ENCODE measurements around the gene ZSCAN29. TPM values are rescaled to one million over a fixed set of nuclear protein-coding genes. Genes with fewer than 3 reads are reported as not detected.
A peak's percentile ranks its signal among the peaks of the same experiment; 100 is the strongest.

Gene ZSCAN29
- 11.6 and 18.7 TPM in 2 replicates for total RNA-seq (2014; rRNA removed; shearing (Covaris generic))
- polyA plus RNA-seq (2016; fragmentation: Nextera tagmentation; extraction: Ambion mirVana), result 5.8 and 6.0 TPM in 2 replicates

DNA sequence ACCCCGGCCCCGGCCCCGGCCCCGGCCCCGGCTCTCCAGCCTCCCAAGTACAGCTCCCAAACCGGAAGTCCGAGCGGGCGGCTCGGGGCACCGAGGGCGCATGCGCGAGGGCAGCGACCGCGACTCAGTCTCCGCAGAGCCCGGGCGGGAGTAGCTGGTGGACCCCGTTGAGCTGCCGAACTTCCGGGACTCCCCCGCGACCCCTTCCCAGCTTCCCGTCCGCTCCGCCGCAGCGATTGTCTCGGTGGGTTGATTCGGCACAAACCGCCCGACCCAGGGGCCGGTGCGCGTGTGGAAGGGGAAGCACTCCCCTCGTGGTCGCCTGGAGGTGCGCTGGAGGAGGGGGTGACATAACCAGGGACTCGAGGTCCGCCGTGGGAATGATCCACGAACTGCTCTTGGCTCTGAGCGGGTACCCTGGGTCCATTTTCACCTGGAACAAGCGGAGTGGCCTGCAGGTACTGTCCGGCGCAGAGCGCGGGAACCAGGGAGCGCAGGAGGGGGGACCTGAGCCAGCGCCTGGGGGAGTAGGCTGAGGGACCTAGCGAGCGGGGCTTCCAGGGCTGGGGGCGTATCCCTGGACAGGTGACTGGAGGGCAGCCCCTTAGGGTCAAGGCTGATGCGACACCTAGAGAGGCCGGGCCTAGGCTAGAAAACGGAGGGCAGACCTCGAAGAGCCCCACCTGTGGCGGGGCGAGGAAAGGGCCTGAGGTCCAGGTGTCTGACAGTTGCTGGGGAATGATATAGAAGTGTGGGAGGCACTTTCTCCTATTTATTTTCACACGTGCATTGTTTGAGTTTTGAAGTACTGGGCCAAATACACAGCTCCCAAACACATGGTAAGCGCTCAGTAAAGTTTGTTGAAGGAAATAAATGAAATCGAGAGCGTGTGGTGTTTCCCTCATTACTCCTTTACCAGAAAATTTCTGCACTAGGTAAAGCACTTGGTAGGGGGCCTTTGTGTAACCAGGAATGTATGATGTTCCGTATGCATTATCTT, at the start of gene ZSCAN29, which contains the start of gene TUBGCP4:
TSS of gene ZSCAN29 (minus strand) at position 69 of the 1,000 bp plus-strand sequence. CDS start 1,130 bp downstream, outside the sequence.
TSS of gene TUBGCP4 (plus strand) at position 127 of the 1,000 bp plus-strand sequence. CDS start at position 381, 254 bp downstream.
- WGBS, 2 experiments (ENCODE audit: low coverage in 1 of 2, low lambda C conversion rate in 2 of 2, missing lambda C conversion rate in 2 of 2), result 3 to 4% methylated on average over 58 to 61 of the region's 66 CpGs
- Histone ChIP-seq H3K4me1 (ENCODE audit: insufficient read depth) (no peaks in the 10 kb centered on the region; the same call in 1 of the 2 replicates), H4K20me1 (ENCODE audit: insufficient read depth) (no peaks in the 10 kb centered on the region), H3K4me2 (ENCODE audit: unreplicated experiment) (peak within 1 kb of the TSS; percentile 97), H3F3A (ENCODE audit: insufficient read depth) (no peaks in the 10 kb centered on the region), H3K4me3 (peak within 1 kb of the TSS; percentile 86), H3K36me3 (ENCODE audit: low read depth) (peaks cover 13% of the 10 kb centered on the region; the same call in 1 of the 2 replicates), H3K9ac (peak within 1 kb of the TSS; percentile 75), H2AFZ (peak within 1 kb of the TSS; percentile 96), H3K79me2 (ENCODE audit: insufficient read depth) (peaks cover 41% of the 10 kb centered on the region), H3K9me3 (ENCODE audit: low read depth) (no peaks in the 10 kb centered on the region), H3K27ac (no peak within 1 kb of the TSS), H3K9me2 (ENCODE audit: insufficient read depth) (no peaks in the 10 kb centered on the region), H3K27me3 (replicated peaks; ENCODE audit: insufficient read depth) (no peaks in the 10 kb centered on the region)
- in situ Hi-C loops (cut with MboI), result no loop called here
- TF ChIP-seq EZH2 (IDR thresholded peaks at IDR 0.05; ENCODE audit: insufficient read depth, poor library complexity, severe bottlenecking) (no peak), EZH2phosphoT487 (IDR thresholded peaks at IDR 0.05; ENCODE audit: insufficient read depth, low read depth) (no peak)
- peak; percentile 86 for DNase-seq

DNA sequence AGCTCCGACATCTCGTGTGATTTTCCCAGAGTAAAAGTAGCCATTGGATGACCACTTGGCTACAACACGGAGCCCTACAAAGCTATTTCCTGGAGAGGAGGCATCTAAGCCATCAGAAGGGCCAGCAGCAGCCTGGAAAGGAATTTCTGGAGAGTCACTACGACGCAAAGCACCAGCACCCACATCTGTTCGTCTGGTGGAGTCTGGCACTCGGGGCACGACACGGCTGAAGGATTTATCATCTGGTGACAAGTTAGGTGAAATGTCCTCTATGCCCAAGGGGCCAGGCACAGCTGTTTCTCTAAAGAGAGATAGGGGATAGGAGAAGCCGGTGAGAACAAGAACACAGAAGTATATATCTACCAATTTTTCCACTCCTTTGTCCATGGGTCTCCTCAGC, 49.6 kb upstream of the ZSCAN29 start:
- TF ChIP-seq EZH2 (IDR thresholded peaks at IDR 0.05; ENCODE audit: insufficient read depth, poor library complexity, severe bottlenecking) (no peak), EZH2phosphoT487 (IDR thresholded peaks at IDR 0.05; ENCODE audit: insufficient read depth, low read depth) (no peak)
- DNase-seq, result no peak
- Histone ChIP-seq H3K27ac (no peak overlapping the region), H3F3A (ENCODE audit: insufficient read depth) (no peaks in the 10 kb centered on the region), H3K27me3 (replicated peaks; ENCODE audit: insufficient read depth) (no peaks in the 10 kb centered on the region), H4K20me1 (ENCODE audit: insufficient read depth) (no peaks in the 10 kb centered on the region), H3K36me3 (ENCODE audit: low read depth) (peaks cover 43% of the 10 kb centered on the region), H3K4me2 (ENCODE audit: unreplicated experiment) (no peak overlapping the region), H3K9me3 (ENCODE audit: low read depth) (no peaks in the 10 kb centered on the region), H3K79me2 (ENCODE audit: insufficient read depth) (0 out of 2 replicates have a peak, but pooled peaks cover 3% of the 10 kb centered on the region), H3K4me3 (no peak overlapping the region), H2AFZ (no peak overlapping the region), H3K9me2 (ENCODE audit: insufficient read depth) (no peaks in the 10 kb centered on the region), H3K4me1 (ENCODE audit: insufficient read depth) (no peaks in the 10 kb centered on the region), H3K9ac (no peak overlapping the region)
- 91 to 93% methylated on average over 10 of the region's 10 CpGs for WGBS, 2 experiments (ENCODE audit: low coverage in 1 of 2, low lambda C conversion rate in 2 of 2, missing lambda C conversion rate in 2 of 2)
- in situ Hi-C loops (cut with MboI), result no loop called here

DNA sequence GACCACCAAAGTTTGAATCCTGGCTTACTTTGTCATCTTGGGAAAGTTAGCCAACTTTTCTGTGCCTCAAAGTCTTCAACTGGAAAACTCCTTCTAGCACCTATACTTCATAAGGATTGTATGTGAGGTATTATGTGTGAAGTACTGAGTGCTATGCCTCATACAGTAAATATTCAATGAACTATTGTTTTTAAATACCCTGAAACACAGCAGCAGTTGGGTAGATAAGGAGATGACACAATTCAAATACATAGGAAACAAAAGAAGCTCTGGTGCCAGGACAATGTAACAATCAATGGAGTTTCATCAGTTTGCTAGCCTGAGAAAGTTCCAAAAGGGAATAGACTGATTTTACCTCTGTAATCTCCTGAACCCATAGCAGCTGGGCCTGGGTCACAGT, 43.4 kb upstream of the ZSCAN29 start:
- H3F3A ChIP-seq (ENCODE audit: insufficient read depth), result 0 out of 2 replicates have a peak, but pooled peaks cover 6% of the 10 kb centered on the region
- no peak overlapping the region for H2AFZ ChIP-seq
- H4K20me1 ChIP-seq (ENCODE audit: insufficient read depth), result no peaks in the 10 kb centered on the region
- H3K27ac ChIP-seq, result peak overlapping the region; percentile 41
- in situ Hi-C loops (cut with MboI), result no loop called here
- H3K36me3 ChIP-seq (ENCODE audit: low read depth), result peaks cover 58% of the 10 kb centered on the region; the same call in 1 of the 2 replicates
- H3K4me2 ChIP-seq (ENCODE audit: unreplicated experiment), result no peak overlapping the region
- no peaks in the 10 kb centered on the region for H3K9me2 ChIP-seq (ENCODE audit: insufficient read depth)
- DNase-seq, result peak; percentile 35
- no peaks in the 10 kb centered on the region for H3K79me2 ChIP-seq (ENCODE audit: insufficient read depth)
- H3K27me3 ChIP-seq (replicated peaks; ENCODE audit: insufficient read depth), result no peaks in the 10 kb centered on the region
- H3K9ac ChIP-seq, result no peak overlapping the region
- H3K9me3 ChIP-seq (ENCODE audit: low read depth), result no peaks in the 10 kb centered on the region
- no peak overlapping the region for H3K4me3 ChIP-seq
- H3K4me1 ChIP-seq (ENCODE audit: insufficient read depth), result peaks cover 11% of the 10 kb centered on the region
- TF ChIP-seq EZH2phosphoT487 (IDR thresholded peaks at IDR 0.05; ENCODE audit: insufficient read depth, low read depth) (no peak), EZH2 (IDR thresholded peaks at IDR 0.05; ENCODE audit: insufficient read depth, poor library complexity, severe bottlenecking) (no peak)

DNA sequence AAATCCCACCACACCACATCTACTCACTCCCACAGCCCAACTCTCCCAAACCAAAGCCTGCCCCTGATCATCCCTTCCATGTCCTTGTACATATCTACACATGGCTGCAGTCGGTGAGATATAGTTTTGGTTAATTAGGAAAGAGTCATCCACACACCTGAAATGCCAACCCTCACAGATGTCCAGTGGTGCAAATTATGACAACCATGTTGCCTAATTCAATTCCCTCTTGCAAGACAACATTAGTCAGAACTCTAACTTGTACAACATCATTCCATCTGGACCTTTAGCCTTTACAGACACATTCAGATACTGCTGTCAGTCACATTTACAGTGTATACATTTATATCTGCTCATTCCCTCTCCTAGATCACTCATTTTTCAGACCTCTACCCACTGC, 41.3 kb upstream of the ZSCAN29 start:
- Histone ChIP-seq H3K79me2 (ENCODE audit: insufficient read depth) (no peaks in the 10 kb centered on the region), H2AFZ (no peak overlapping the region), H3K4me2 (ENCODE audit: unreplicated experiment) (no peak overlapping the region), H3K9me3 (ENCODE audit: low read depth) (no peaks in the 10 kb centered on the region), H3F3A (ENCODE audit: insufficient read depth) (peaks cover 8% of the 10 kb centered on the region; the same call in 1 of the 2 replicates), H4K20me1 (ENCODE audit: insufficient read depth) (no peaks in the 10 kb centered on the region), H3K36me3 (ENCODE audit: low read depth) (peaks cover 63% of the 10 kb centered on the region; the same call in 1 of the 2 replicates), H3K27me3 (replicated peaks; ENCODE audit: insufficient read depth) (no peaks in the 10 kb centered on the region), H3K4me1 (ENCODE audit: insufficient read depth) (peaks cover 11% of the 10 kb centered on the region), H3K4me3 (no peak overlapping the region), H3K27ac (no peak overlapping the region), H3K9ac (no peak overlapping the region), H3K9me2 (ENCODE audit: insufficient read depth) (no peaks in the 10 kb centered on the region)
- TF ChIP-seq EZH2phosphoT487 (IDR thresholded peaks at IDR 0.05; ENCODE audit: insufficient read depth, low read depth) (no peak), EZH2 (IDR thresholded peaks at IDR 0.05; ENCODE audit: insufficient read depth, poor library complexity, severe bottlenecking) (no peak)
- peak; percentile 7 for DNase-seq
- in situ Hi-C loops (cut with MboI), result no loop called here
- WGBS, 2 experiments (ENCODE audit: low coverage in 1 of 2, low lambda C conversion rate in 2 of 2, missing lambda C conversion rate in 2 of 2), result 84 to 100% methylated on average over 1 of the region's 1 CpG

Data from GM23248 (cell line).